ENCODE data around the gene FOXC1. TPM values are rescaled to one million over a fixed set of nuclear protein-coding genes. Genes with fewer than 3 reads are reported as not detected.

Gene FOXC1
- polyA plus RNA-seq, 4 donors, result 93.5 to 103 (median 97.4) TPM

- DNase-seq (ENCODE audit: low read depth in 4 of 4, low spot score in 3 of 4), result no peak
These were observed 27.5 kb downstream of the FOXC1 start for GRCh38 chr6:1636971-1637871.

GRCh38 chr6:1639430-1639829 is 29.7 kb downstream of the FOXC1 start:
- DNase-seq (ENCODE audit: low read depth in 4 of 4, low spot score in 3 of 4), result no peak

DNA sequence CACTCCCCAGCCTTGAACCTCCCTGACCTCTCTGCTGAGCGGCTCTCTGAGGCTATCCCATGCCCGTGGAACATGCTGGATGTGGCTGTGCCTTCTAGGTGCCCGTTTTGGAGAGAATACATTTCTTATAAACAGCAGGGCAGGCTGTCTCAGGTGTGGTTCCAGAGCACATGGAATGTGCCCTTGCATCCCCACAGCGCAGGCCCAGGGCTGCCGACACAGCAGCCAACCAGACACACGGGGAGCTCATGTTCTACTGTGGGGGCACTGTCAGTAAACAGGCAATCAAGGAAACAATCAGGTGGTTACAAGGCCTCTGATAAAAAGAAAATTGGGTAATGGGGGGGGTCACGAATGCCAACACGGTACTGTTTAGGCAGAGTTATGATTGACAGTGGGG is 30.8 kb downstream of the FOXC1 start:
- DNase-seq (ENCODE audit: low read depth in 4 of 4, low spot score in 3 of 4), result no peak

DNA sequence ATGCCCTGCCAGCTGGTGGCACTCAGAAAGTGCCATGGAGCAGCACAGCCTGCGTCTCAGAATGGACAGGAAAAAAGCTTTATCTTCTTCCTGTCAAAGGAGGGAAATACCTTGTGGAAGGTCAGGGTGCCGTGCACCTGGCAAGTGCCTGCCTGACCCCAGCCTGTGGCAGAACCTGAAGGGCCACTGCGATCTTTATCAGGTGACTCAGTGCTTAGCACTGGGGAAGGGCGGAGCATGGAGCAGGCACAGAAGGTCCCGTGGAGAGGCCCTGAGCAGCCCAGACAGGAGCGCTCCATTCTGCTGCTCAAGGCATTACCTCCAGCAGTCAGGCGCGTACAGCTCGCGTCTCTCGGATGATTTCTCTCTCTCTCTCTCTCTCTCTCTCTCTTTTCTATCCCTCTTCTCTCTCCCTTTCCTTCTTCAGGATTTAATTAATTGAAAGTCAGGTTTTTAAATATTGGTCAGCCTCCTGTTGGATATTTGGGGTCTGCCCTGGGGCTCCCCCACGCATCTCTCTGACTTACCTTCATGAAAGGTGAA is 31.7 kb downstream of the FOXC1 start:
- DNase-seq (ENCODE audit: low read depth in 4 of 4, low spot score in 3 of 4), result no peak

GRCh38 chr6:1643111-1643510 is 33.4 kb downstream of the FOXC1 start:
- no peak for DNase-seq (ENCODE audit: low read depth in 4 of 4, low spot score in 3 of 4)

DNA sequence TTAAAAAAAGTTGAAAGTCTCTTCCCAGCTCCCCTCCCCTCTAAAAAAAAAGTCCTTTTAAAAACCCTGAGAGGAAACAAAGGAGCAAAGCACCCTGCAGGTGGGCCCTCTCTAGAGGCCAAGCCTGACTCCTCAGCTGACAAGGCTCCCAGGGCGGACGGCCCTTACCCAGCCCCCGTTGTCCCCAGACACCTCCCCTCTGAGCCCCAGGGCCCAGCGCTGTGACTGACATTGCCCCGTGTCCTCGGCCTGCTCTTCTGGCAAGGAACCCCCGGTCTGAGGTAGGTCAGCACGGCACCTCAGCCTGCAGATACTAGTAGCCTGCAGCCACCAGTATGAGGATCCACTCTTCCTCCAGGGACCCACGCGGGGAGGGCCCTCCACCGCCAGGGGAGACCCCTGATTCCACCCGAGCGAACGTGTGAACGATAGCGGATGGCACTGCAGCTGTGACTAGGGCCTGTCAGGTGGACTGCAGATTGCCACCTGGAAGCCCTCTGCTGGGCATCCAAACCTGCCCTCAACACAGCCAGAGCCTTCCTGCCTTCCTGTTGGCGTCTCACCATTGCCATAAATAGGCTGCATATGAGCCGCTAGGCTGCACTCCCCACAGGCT is 34.2 kb downstream of the FOXC1 start:
- no peak for DNase-seq (ENCODE audit: low read depth in 4 of 4, low spot score in 3 of 4)

DNA sequence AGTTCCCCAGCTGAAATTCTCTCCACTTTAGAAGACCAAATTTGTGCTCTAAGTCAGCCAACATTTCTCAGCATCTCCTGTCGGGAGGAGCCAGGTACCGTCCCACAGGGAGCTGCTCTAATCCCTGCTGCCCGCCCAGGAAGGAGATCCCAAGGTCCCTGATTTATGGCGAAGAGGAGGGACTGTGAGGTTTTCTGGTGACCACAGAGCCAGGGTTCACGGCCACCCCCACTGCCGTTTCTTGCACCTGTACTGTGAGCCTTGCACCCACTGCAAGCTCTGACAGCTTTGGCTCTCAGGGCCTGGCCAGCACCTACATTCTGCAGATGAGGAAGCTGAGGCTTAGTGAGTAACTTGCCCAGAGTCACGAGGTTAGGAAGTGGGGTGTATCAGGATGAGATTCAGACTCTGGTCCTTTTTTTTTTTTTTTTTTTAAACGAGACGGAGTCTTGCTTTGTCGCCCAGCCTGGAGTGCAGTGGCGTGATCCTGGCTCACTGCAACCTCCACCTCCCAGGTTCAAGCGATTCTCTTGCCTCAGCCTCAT is 34.9 kb downstream of the FOXC1 start:
- DNase-seq (ENCODE audit: low read depth in 4 of 4, low spot score in 3 of 4), result no peak

GRCh38 chr6:1645466-1646185 is 35.9 kb downstream of the FOXC1 start:
- no peak for DNase-seq (ENCODE audit: low read depth in 4 of 4, low spot score in 3 of 4)

GRCh38 chr6:1651362-1651761 is 41.6 kb downstream of the FOXC1 start:
- no peak for DNase-seq (ENCODE audit: low read depth in 4 of 4, low spot score in 3 of 4)

GRCh38 chr6:1652842-1653241 is 43.1 kb downstream of the FOXC1 start:
- DNase-seq (ENCODE audit: low read depth in 4 of 4, low spot score in 3 of 4), result no peak

- DNase-seq (ENCODE audit: low read depth in 4 of 4, low spot score in 3 of 4), result no peak
These were observed 44.3 kb downstream of the FOXC1 start for GRCh38 chr6:1654054-1654453.

GRCh38 chr6:1657116-1657770 is 47.5 kb downstream of the FOXC1 start:
- DNase-seq (ENCODE audit: low read depth in 4 of 4, low spot score in 3 of 4), result no peak

DNA sequence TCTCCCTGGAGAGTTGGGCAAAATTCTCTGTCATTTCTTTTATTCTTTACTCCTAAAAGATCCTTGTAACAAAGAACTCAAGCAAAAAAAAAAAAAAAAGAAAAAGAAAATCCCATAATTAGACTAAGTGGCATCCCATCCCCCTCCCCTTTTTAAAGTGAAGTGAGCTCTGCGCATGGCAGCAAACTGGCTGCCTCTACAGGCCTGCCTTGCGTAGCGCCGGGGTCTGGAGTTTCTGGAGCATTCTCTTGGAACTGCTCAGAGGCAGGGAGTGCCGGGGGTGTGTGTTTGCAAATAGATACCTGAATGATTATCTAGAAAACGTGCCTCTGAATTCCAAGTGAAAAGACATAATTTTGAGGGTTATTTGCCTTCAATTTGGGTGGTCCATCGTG is 48.1 kb downstream of the FOXC1 start:
- DNase-seq (ENCODE audit: low read depth in 4 of 4, low spot score in 3 of 4), result no peak

DNA sequence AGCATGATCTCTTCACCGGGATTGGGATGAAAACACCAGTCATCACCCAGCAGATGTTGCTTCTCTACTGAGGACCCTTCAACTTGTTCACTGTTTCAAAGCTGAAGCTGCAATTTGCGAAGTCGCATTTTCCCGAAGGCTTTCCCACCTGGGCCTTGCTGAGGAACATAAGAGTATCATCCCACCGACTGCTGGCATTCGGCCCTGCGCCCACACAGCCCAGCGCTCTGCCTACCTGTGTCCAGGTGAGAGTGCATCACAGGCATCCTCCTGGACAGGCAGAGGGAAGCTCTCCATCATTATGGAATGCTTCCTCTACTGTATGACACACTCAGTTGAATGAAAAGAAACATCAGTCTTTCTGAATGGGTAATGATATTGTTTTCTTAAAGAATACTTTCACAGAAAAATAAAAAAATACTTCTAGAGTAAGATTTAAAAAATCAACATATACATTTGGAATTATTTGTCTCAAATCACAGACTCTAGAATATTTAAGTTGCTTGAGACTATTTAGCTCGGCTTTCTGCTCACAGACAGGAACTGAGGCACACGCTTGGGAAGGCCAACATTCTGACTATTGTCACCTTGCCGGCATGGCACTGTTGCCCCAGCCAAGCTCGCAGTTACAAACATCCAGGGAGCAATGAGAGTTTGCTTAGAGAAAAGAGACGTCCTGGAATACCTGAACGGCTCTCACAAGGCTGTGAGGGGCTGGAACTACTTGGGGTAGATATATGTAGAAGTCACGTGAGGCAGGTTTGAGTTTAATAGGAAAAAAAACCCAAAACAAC is 48.7 kb downstream of the FOXC1 start:
- DNase-seq (ENCODE audit: low read depth in 4 of 4, low spot score in 3 of 4), result no peak

DNA sequence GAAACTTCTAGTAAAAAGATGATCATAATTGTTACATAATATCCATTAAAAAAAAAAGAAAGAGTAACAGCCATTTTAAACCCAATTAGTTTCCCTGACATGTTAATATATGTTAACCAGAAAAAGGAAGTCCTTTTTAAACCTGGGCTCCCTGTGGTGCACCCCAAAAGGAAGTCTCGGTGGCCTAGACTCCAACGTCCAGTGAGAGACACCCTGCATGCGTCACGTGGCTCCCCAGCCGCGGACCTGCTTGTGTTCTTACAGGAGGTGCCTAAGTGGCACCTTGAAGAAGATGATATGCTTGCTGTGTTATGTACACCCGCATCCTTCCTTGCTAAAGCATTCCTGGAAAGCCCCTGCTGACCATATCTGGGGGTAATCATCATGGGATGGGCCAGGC is 50.1 kb downstream of the FOXC1 start:
- DNase-seq (ENCODE audit: low read depth in 4 of 4, low spot score in 3 of 4), result no peak

DNA sequence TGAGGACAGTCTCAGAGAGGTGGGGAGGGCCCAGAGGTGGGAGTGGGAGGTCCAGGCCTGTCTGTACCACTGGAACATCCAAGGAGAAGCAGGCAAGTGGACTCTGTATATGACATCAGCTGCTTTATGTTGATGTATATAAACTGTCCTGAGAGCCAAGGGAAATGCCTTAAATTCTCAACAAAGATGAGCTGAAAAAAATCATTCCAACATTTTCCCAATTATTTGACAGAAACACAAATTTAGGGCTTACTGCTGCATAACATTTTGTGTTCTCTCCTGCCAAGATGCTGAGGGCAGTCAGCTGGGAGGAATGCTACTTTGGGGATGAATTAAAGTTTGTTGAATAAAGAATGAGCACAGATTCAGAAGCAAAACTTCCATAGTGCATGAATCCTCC is 52.8 kb downstream of the FOXC1 start:
- DNase-seq (ENCODE audit: low read depth in 4 of 4, low spot score in 3 of 4), result no peak
